Keratinocyte (primary cell): ENCODE data around the gene TDP1.

ENCODE experiments used
- EZH2 ChIP-seq: IDR thresholded peaks from one replicate; pipeline ENCODE4 v1.6.1; 2012; ENCODE audit warnings: inconsistent platforms, mild to moderate bottlenecking, low read length, moderate library complexity
- TF ChIP-seq, protein P1 (sequence below), 3 experiments: IDR thresholded peaks in 1 of 3; conservative IDR thresholded peaks in 1 of 3; optimal IDR thresholded peaks in 1 of 3; 2 replicates in 2 of 3; 3 replicates in 1 of 3; pipeline versions ENCODE3 to v1.5.1; 2011; ENCODE audit warnings: low read length in 3 of 3, mild to moderate bottlenecking in 3 of 3, moderate library complexity in 2 of 3, control low read depth in 1 of 3, inconsistent platforms in 1 of 3; ENCODE audit not compliant: insufficient read depth in 2 of 3; ENCODE audit errors: extremely low read depth in 1 of 3

DNA sequence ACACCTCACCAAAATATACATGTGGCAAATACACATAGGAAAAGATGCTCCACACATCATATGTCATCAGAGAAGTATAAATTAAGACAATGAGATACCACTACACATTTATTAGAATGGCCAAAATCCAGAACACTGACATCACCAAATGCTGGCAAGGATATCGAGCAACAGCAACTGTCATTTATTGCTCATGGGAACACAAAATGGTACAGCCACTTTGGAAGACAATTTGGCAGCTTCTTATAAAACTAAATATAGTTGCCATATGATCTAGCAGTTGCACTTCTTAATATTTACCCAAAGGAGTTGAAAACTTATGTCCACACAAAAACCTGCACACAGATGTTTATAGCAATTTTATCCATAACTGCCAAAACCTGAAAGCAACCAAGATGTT lies 99.1 kb downstream of the TDP1 start:
- TF ChIP-seq EZH2: no peak
- TF ChIP-seq, protein P1, sequence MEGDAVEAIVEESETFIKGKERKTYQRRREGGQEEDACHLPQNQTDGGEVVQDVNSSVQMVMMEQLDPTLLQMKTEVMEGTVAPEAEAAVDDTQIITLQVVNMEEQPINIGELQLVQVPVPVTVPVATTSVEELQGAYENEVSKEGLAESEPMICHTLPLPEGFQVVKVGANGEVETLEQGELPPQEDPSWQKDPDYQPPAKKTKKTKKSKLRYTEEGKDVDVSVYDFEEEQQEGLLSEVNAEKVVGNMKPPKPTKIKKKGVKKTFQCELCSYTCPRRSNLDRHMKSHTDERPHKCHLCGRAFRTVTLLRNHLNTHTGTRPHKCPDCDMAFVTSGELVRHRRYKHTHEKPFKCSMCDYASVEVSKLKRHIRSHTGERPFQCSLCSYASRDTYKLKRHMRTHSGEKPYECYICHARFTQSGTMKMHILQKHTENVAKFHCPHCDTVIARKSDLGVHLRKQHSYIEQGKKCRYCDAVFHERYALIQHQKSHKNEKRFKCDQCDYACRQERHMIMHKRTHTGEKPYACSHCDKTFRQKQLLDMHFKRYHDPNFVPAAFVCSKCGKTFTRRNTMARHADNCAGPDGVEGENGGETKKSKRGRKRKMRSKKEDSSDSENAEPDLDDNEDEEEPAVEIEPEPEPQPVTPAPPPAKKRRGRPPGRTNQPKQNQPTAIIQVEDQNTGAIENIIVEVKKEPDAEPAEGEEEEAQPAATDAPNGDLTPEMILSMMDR (optimal IDR thresholded peaks at IDR 0.05 in 1 of 3, IDR thresholded peaks at IDR 0.05 in 1 of 3, conservative IDR thresholded peaks at IDR 0.05 in 1 of 3; ENCODE audit: extremely low read depth in 1 of 3, insufficient read depth in 2 of 3, low read length in 3 of 3): no peak
